Measurements from ENCODE around the gene ZNF804A.

GRCh38 chr2:184835398-184835715 is 237.0 kb downstream of the ZNF804A start:
- TF ChIP-seq ZNF565 (CRISPR knock-in tag; conservative IDR thresholded peaks at IDR 0.05; ENCODE audit: low read depth) (no peak), CSDC2 (CRISPR knock-in tag; IDR thresholded peaks at IDR 0.05) (no peak), ZNF8 (CRISPR knock-in tag; IDR thresholded peaks at IDR 0.05) (no peak), RARB (CRISPR knock-in tag; IDR thresholded peaks at IDR 0.05) (no peak), TCF4 (CRISPR knock-in tag; IDR thresholded peaks at IDR 0.05; ENCODE audit: borderline replicate concordance) (no peak), TSHZ2 (CRISPR knock-in tag; IDR thresholded peaks at IDR 0.05) (no peak), BACH2 (CRISPR knock-in tag; IDR thresholded peaks at IDR 0.05; ENCODE audit: borderline replicate concordance) (no peak), ZNF70 (CRISPR knock-in tag; IDR thresholded peaks at IDR 0.05) (no peak), SNAI2 (CRISPR knock-in tag; IDR thresholded peaks at IDR 0.05) (no peak), ZFP3 (CRISPR knock-in tag; IDR thresholded peaks at IDR 0.05) (no peak), ARNTL (CRISPR knock-in tag; IDR thresholded peaks at IDR 0.05; ENCODE audit: borderline replicate concordance, low read depth) (no peak), ZC3H10 (CRISPR knock-in tag; IDR thresholded peaks at IDR 0.05) (no peak)
- TF ChIP-seq, protein P1, sequence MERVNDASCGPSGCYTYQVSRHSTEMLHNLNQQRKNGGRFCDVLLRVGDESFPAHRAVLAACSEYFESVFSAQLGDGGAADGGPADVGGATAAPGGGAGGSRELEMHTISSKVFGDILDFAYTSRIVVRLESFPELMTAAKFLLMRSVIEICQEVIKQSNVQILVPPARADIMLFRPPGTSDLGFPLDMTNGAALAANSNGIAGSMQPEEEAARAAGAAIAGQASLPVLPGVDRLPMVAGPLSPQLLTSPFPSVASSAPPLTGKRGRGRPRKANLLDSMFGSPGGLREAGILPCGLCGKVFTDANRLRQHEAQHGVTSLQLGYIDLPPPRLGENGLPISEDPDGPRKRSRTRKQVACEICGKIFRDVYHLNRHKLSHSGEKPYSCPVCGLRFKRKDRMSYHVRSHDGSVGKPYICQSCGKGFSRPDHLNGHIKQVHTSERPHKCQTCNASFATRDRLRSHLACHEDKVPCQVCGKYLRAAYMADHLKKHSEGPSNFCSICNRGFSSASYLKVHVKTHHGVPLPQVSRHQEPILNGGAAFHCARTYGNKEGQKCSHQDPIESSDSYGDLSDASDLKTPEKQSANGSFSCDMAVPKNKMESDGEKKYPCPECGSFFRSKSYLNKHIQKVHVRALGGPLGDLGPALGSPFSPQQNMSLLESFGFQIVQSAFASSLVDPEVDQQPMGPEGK (CRISPR knock-in tag; IDR thresholded peaks at IDR 0.05; ENCODE audit: borderline replicate concordance), result no peak
- TF ChIP-seq, protein P2, sequence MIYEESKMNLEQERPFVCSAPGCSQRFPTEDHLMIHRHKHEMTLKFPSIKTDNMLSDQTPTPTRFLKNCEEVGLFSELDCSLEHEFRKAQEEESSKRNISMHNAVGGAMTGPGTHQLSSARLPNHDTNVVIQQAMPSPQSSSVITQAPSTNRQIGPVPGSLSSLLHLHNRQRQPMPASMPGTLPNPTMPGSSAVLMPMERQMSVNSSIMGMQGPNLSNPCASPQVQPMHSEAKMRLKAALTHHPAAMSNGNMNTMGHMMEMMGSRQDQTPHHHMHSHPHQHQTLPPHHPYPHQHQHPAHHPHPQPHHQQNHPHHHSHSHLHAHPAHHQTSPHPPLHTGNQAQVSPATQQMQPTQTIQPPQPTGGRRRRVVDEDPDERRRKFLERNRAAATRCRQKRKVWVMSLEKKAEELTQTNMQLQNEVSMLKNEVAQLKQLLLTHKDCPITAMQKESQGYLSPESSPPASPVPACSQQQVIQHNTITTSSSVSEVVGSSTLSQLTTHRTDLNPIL (CRISPR knock-in tag; IDR thresholded peaks at IDR 0.05; ENCODE audit: low read depth), result no peak

Data from SK-N-SH treated with all-trans-retinoic acid at 6 μM for 48 hours (cell line).